Vagina (tissue), 2 donors: ENCODE data around the gene ATPAF1. TPM values are rescaled to one million over a fixed set of nuclear protein-coding genes. Genes with fewer than 3 reads are reported as not detected.

Source experiments
- DNase-seq, 2 donors: peaks; one replicate each; pipeline ENCODE4 v3.0.0-alpha.2; 2017; ENCODE audit errors: extremely low spot score in 2 of 2
- H3K27ac ChIP-seq: fragments of 200-600 bp; sonication (generic); one replicate; pipeline ENCODE4 v1.5.1; 2019
- H3K27me3 ChIP-seq: fragments of 200-600 bp; sonication (generic); one replicate; pipeline ENCODE4 v1.5.1; 2019
- H3K36me3 ChIP-seq, 2 donors: fragments of 200-600 bp; sonication (generic); one replicate each; pipeline ENCODE4 v1.5.1; 2017 to 2019
- H3K4me1 ChIP-seq: fragments of 200-600 bp; sonication (generic); one replicate; pipeline ENCODE4 v1.5.1; 2019
- H3K4me3 ChIP-seq, 2 donors: fragments of 200-600 bp; sonication (generic); 1 replicate in 1 of 2; 2 replicates in 1 of 2; pipeline ENCODE4 v1.5.1; 2016 to 2019
- H3K9me3 ChIP-seq: fragments of 200-600 bp; sonication (generic); one replicate; pipeline ENCODE4 v1.5.1; 2019
- POLR2A ChIP-seq, 2 donors: fragments of 450-650 bp; IDR thresholded peaks; one replicate each; pipeline ENCODE4 v1.6.1; 2017; ENCODE audit warnings: antibody characterized with exemption in 2 of 2, mild to moderate bottlenecking in 2 of 2, moderate library complexity in 2 of 2
- POLR2AphosphoS5 ChIP-seq, 2 donors: sonication (generic); formaldehyde crosslinking; IDR thresholded peaks; one replicate each; pipeline ENCODE4 v1.9.0; 2017; ENCODE audit warnings: antibody characterized with exemption in 2 of 2, mild to moderate bottlenecking in 2 of 2, low read depth in 1 of 2; ENCODE audit not compliant: insufficient read depth in 1 of 2
- intact Hi-C: fragments of 100-400 bp; cut with DNase I; formaldehyde crosslinking; loops from one replicate; pipeline ENCODE4 v1.15.1; 2023
- total RNA-seq: library from RNA; depleted of rRNA; stranded (reverse); fragments of >200 nt; gene quantifications from one replicate; pipeline ENCODE4 v1.2.3, GENCODE V29; 2016
- TF ChIP-seq, protein P1 (sequence below), 3 experiments: fragments of 450-650 bp in 2 of 3; fragments of 200-600 bp in 1 of 3; sonication (generic) in 1 of 3; IDR thresholded peaks; one replicate each; pipeline ENCODE4 v1.5.1; 2017 to 2019; ENCODE audit warnings: antibody characterized with exemption in 3 of 3, mild to moderate bottlenecking in 2 of 3, moderate library complexity in 2 of 3

Gene ATPAF1
- total RNA-seq, 1 donor from 2014 or later, result 37.1 TPM

GRCh38 chr1:46687921-46688509 lies 19.9 kb upstream of the ATPAF1 start:
- intact Hi-C loops, result no loop called here
- DNase-seq, result no peak
- TF ChIP-seq POLR2A (IDR thresholded peaks at IDR 0.05) (no peak), POLR2AphosphoS5 (IDR thresholded peaks at IDR 0.05; ENCODE audit: insufficient read depth in 1 of 2, low read depth in 1 of 2) (no peak)
- TF ChIP-seq, protein P1, sequence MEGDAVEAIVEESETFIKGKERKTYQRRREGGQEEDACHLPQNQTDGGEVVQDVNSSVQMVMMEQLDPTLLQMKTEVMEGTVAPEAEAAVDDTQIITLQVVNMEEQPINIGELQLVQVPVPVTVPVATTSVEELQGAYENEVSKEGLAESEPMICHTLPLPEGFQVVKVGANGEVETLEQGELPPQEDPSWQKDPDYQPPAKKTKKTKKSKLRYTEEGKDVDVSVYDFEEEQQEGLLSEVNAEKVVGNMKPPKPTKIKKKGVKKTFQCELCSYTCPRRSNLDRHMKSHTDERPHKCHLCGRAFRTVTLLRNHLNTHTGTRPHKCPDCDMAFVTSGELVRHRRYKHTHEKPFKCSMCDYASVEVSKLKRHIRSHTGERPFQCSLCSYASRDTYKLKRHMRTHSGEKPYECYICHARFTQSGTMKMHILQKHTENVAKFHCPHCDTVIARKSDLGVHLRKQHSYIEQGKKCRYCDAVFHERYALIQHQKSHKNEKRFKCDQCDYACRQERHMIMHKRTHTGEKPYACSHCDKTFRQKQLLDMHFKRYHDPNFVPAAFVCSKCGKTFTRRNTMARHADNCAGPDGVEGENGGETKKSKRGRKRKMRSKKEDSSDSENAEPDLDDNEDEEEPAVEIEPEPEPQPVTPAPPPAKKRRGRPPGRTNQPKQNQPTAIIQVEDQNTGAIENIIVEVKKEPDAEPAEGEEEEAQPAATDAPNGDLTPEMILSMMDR (IDR thresholded peaks at IDR 0.05), result no peak
- no peak overlapping the region for H3K4me3 ChIP-seq
- no peaks in the 10 kb centered on the region for H3K27me3 ChIP-seq
- peaks cover 0 to 71% of the 10 kb centered on the region in 2 donors for H3K36me3 ChIP-seq
- H3K4me1 ChIP-seq, result peaks cover 33% of the 10 kb centered on the region
- no peaks in the 10 kb centered on the region for H3K9me3 ChIP-seq
- no peak overlapping the region for H3K27ac ChIP-seq

GRCh38 chr1:46687093-46687659 lies 19.0 kb upstream of the ATPAF1 start:
- Histone ChIP-seq H3K27me3 (no peaks in the 10 kb centered on the region), H3K36me3 (peaks cover 0 to 79% of the 10 kb centered on the region in 2 donors), H3K4me3 (no peak overlapping the region), H3K27ac (no peak overlapping the region), H3K9me3 (no peaks in the 10 kb centered on the region), H3K4me1 (peaks cover 25% of the 10 kb centered on the region)
- intact Hi-C loops, result no loop called here
- TF ChIP-seq POLR2AphosphoS5 (IDR thresholded peaks at IDR 0.05; ENCODE audit: insufficient read depth in 1 of 2, low read depth in 1 of 2), result peak in 1 of 2 donors; percentile 66
- no peak for TF ChIP-seq POLR2A (IDR thresholded peaks at IDR 0.05)
- DNase-seq, result no peak

- intact Hi-C loops, result no loop called here
- Histone ChIP-seq H3K4me1 (peaks cover 22% of the 10 kb centered on the region), H3K4me3 (no peak overlapping the region), H3K36me3 (peaks cover 0 to 86% of the 10 kb centered on the region in 2 donors), H3K27ac (no peak overlapping the region), H3K27me3 (no peaks in the 10 kb centered on the region), H3K9me3 (no peaks in the 10 kb centered on the region)
- TF ChIP-seq, protein P1 (IDR thresholded peaks at IDR 0.05), result no peak
- TF ChIP-seq POLR2A (IDR thresholded peaks at IDR 0.05) (no peak), POLR2AphosphoS5 (IDR thresholded peaks at IDR 0.05; ENCODE audit: insufficient read depth in 1 of 2, low read depth in 1 of 2) (no peak)
- DNase-seq, result no peak
Measured at GRCh38 chr1:46686255-46686654, 18.1 kb upstream of the ATPAF1 start.

DNA sequence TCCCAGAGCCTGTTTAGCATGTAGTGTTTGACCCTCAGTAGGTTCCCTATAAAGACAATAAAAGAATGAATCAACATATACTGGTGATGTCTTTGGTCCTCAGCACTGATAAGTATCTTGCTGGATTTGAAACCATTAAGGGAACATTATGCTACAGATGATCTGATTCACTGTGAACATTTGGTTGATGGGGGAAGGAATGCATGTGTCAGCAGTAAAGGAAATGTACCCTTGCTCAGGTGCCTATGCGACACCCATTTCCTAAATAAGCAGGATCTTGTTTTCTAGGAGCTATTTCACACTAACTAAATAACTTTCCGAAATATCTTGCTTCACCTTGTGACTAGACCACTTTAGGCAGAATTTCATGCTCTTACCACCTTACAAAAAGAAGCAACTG lies 16.5 kb upstream of the ATPAF1 start:
- peaks cover 22% of the 10 kb centered on the region for H3K4me1 ChIP-seq
- H3K9me3 ChIP-seq, result no peaks in the 10 kb centered on the region
- no peak overlapping the region for H3K4me3 ChIP-seq
- H3K36me3 ChIP-seq, result peaks cover 0 to 88% of the 10 kb centered on the region in 2 donors
- intact Hi-C loops, result no loop called here
- no peaks in the 10 kb centered on the region for H3K27me3 ChIP-seq
- no peak overlapping the region for H3K27ac ChIP-seq
- no peak for DNase-seq
- TF ChIP-seq, protein P1 (IDR thresholded peaks at IDR 0.05), result no peak
- TF ChIP-seq POLR2AphosphoS5 (IDR thresholded peaks at IDR 0.05; ENCODE audit: insufficient read depth in 1 of 2, low read depth in 1 of 2), result no peak
- TF ChIP-seq POLR2A (IDR thresholded peaks at IDR 0.05), result no peak

GRCh38 chr1:46682064-46682463 lies 13.9 kb upstream of the ATPAF1 start:
- Histone ChIP-seq H3K9me3 (no peaks in the 10 kb centered on the region), H3K27me3 (no peaks in the 10 kb centered on the region), H3K27ac (no peak overlapping the region), H3K4me1 (peaks cover 9% of the 10 kb centered on the region), H3K4me3 (no peak overlapping the region), H3K36me3 (peaks cover 0 to 94% of the 10 kb centered on the region in 2 donors)
- DNase-seq, result no peak
- TF ChIP-seq, protein P1 (IDR thresholded peaks at IDR 0.05), result no peak
- TF ChIP-seq POLR2A (IDR thresholded peaks at IDR 0.05) (no peak), POLR2AphosphoS5 (IDR thresholded peaks at IDR 0.05; ENCODE audit: insufficient read depth in 1 of 2, low read depth in 1 of 2) (no peak)
- intact Hi-C loops, result no loop called here
